Activated gamma-delta T cell treated with anti-CD3 and anti-CD28 coated beads, Interleukin-2, amount 50 U/mL, for 16 hours (primary cell): Measurements from ENCODE around the gene COL18A1.
"Not testable (repeated sequence)": the region's sequence is repeated elsewhere in the genome, so short reads cannot be mapped to it uniquely, and the experiment has no call there.

Source experiments
- DNase-seq: peaks from one replicate; pipeline ENCODE4 v3.0.0-alpha.2; 2020; ENCODE audit warnings: low read depth

The COL18A1 gene

GRCh38 chr21:45522381-45522780 is 117.4 kb downstream of the COL18A1 start:
- DNase-seq = no peak

DNA sequence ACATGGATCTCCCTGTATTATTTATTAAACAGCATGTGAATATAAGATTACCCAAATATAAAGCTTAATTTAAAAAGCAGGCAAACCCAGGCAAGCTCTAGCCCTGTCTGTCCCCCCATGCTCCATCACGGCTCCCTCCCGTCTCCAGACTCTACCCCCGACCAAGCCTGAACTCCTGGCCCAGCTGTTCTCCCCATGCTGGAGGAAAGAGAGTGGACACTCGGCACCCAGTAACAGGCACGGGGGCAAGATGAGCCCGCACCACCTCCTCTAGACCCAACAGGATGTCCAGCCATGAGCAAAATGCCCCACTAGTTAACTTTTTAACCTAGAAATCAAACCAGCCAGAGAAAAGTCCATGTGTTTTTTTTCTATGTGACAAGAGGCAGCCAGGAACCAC is 118.0 kb downstream of the COL18A1 start:
- no peak for DNase-seq

GRCh38 chr21:45523411-45524101 is 118.6 kb downstream of the COL18A1 start:
- DNase-seq = no peak

GRCh38 chr21:45524756-45525152 is 119.8 kb downstream of the COL18A1 start:
- no peak for DNase-seq

DNA sequence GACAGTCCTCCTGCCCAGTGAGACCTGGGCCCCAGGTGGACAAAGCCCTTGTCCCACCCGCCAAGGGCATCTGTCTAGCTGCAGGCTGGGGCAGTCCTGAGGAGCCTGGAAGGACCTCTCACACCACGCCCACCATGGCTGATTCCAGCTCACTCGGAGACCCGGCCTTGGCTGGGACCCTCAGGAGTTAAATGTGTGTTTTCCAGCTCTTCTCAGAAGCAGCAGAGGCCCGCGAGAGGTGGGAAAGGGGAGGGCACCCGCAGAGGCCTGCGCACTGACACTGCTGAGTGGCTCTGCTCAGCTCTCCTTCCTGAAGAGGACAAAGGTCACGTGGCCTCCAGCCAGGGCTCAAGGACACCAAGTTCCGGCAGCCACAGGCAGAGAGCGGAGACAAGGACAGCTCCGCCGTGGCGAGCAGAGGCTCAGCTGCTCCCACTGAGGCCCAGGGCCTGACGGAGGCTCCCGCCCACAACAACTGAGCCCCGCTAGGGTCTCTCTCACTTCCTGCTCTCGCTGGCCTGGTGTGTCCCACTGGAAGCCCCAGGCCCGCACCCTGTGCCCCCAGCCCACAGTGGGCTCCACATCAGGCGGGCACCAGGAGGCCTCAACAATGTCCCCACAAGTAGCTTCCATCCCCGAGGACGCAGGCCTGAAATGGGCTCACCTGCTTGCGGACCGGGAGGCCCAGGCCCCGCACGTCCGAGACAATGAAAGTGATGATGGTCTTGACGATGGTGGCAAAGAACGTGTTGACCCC is 120.4 kb downstream of the COL18A1 start:
- DNase-seq = no peak

DNA sequence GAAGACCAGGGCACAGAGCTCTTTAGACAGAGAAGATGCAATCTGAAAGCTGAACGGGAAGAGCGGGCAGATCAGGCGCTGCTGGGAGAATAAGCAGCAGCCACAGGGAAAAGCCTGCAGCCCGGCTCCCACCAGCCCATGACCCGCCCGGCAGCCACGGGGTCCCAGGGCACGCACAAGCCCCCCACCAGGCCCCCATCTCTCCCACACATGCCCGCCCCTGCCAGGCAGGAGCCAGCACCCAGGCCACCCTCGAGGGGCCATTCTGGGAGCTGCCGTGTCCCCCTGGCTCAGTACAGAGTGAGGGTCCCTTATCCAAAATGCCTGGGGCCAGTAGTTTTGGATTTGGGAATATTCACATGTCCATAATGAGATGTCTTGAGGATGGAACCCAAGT is 120.9 kb downstream of the COL18A1 start:
- no peak for DNase-seq

- DNase-seq = not testable (repeated sequence)
Measured at GRCh38 chr21:45527151-45527999, 122.4 kb downstream of the COL18A1 start.

- DNase-seq = no peak
Measured at GRCh38 chr21:45528028-45528705, 123.2 kb downstream of the COL18A1 start.

- DNase-seq = no peak
Measured at GRCh38 chr21:45528981-45529784, 124.2 kb downstream of the COL18A1 start.

GRCh38 chr21:45529785-45530422 is 124.9 kb downstream of the COL18A1 start:
- DNase-seq = no peak

DNA sequence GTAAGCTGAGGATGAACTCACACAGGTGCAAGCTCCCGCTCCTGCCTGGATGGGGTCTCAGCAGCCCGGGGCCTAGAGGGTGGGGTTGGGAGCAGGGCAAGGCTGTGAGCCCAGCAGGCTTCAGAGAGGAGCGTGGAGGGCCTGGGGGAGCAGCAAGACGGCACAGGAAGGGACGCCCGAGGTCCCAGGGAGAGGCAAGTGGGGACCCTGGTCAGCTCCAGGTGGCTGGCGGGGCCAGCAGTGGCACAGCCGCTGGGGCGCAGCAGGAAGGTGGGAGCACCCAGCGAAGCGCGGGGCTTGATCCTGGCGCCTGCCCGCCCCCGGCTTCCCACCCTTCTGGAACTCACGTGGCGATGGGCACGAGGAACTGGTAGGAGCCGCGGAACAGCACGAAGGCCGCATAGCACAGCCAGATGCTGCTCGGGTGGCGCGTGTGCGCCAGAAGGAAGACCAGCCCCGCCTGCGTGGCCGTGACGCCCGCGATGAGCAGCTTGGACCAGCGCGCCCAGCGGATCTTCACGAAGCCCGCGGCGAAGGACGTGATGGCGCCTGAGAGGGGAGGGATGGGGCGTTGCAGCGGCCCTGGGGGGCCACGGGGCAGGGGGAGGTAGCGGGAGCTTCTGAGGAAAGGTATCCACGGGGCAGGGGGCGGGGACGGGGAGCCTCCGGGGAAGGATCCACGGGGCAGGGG is 125.6 kb downstream of the COL18A1 start:
- DNase-seq = no peak

- DNase-seq = not testable (repeated sequence)
Measured at GRCh38 chr21:45531114-45531392, 126.1 kb downstream of the COL18A1 start.

DNA sequence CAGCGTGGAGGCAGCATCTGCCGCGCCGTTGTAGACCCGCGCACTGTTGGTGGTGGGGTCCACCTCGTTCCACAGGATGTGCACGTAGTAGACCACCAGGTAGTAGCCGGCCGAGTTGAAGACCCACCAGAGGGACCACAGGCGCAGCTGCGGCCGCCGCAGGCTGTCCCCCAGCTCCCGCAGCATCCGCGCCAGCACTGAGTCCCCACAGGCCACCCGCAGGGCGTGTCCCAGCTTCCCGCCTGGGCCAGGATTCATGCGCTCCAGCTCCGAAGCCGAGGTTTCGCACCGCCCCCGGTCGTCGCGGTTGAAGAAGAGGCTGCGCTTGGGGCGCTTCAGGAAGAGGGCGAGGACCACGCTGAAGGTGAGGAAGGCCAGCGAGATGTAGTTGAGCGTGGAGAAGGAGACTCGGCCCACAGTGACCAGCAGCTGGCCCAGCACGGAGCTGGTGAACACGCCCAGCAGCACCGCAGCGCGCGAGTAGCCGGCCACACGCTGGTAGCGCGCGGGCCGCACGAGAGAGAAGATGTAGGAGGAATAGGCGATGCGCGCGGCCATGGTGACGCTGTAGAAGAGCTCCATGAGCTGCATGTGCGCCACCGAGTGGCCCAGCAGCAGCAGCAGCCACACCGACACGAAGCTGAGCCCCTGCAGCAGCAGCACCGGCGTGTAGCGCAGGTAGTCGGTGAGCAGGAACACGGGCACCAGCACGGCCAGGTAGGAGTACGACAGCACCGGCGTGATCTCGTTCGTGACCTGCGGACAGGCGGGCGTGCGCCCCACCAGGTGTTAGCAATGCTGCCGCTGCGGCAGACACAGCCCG is 126.6 kb downstream of the COL18A1 start:
- no peak for DNase-seq

DNA sequence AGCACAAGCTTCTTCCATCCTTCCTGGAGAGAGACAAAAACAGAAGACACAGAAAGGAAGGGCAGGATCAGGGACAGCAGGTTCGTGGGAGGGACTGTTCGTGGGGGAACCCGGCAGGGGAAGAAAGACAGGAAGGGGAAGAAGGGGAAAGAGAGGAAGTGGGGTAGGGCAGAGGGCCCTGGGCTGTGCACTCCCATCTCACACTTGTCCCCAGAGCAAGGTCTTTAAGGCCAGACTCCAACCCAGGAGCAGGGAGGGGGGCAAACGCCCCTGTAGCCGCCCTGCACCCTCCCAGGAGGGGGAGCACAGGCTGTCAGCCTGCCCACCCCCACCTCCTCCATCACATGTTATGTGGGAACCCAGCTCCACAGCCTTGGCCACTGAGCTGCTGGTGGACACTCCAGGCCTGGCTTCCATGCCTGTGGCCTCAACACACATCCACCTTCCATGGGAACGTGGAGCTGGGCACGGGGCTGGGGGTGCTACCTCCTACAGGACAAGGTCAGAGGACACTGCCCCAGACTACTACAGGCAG is 127.9 kb downstream of the COL18A1 start:
- DNase-seq = no peak

DNA sequence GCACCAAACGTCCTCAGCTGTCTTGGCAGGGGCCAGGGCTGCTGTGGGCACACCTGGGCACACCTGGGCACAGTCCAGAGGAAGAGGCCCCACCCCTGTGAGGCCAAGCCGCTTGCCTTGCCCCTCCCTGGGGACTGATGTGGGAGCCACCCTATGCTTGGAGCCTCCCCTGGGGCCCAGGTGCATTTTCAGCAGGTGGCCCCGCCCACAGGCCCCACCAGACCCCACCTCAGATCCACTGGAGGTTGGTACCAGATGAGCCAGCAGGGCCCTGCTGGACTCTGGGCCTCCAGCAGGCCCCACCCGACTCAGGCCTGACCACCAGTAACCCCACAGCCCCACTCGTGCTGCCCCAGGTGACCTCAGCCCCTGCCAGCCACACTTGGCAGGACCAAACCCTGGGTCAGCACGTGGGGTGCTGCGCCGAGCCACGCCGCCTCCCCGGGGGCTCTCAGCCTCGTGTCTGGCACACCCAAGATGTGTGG is 128.4 kb downstream of the COL18A1 start:
- DNase-seq = no peak

- DNase-seq = no peak
Measured at GRCh38 chr21:45533846-45534635, 129.1 kb downstream of the COL18A1 start.

DNA sequence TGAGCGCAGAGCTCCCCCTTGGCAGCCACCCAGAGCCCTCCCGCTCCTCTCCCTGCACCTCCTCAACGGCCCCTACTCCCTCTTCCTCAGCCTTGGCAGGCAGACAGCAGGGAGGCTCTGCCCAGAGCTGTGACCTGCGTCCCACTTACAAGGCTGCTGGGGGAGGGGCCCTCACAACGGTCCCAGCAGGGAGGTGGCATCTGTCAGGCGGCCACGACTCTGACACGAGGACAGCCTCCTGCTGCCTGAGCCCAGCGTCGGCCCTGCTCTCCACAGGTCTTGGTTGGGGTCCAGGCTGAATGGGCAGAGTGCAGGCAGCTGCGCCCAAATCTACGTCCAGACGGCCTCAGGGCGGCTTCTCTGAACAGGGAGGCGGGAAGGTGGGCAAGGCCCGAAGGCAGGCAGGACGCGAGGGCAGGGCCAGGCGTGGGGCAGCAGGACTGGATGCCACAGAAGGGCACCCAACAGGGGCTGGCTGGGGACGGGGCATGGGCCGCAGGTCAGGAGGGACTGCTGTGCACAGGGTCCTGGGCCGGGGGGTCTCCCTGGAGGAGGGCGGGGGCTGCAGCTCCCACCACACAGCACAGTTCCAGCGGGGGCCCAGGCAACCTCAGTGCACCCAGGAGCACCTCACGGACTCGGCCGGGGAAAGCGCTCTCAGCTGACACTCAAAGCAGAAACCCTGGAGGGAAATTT is 129.8 kb downstream of the COL18A1 start:
- DNase-seq = no peak
